Prostate gland (tissue), 2 donors: ENCODE results near the gene PUS1. TPM values are rescaled to one million over a fixed set of nuclear protein-coding genes. Genes with fewer than 3 reads are reported as not detected.

Experiments
- DNase-seq: peaks from one replicate; pipeline ENCODE4 v3.0.0-alpha.2; 2019; ENCODE audit warnings: low spot score
- H3K27ac ChIP-seq, 2 donors: fragments of 200-600 bp; sonication (generic); 2 replicates each; pipeline ENCODE4 v1.5.1; 2017 to 2019
- H3K27me3 ChIP-seq: fragments of 200-600 bp; sonication (generic); replicated peaks from 2 replicates; pipeline ENCODE4 v1.5.1; 2019; ENCODE audit not compliant: insufficient read depth
- H3K36me3 ChIP-seq, 2 donors: fragments of 200-600 bp; sonication (generic); 1 replicate in 1 of 2; 2 replicates in 1 of 2; pipeline versions ENCODE4 v1.5.1 to v1.8.1; 2017 to 2019
- H3K4me1 ChIP-seq: fragments of 200-600 bp; sonication (generic); replicated peaks from 2 replicates; pipeline ENCODE4 v1.5.1; 2019
- H3K4me3 ChIP-seq, 2 donors: fragments of 200-600 bp; sonication (generic); 2 replicates each; pipeline ENCODE4 v1.5.1; 2017 to 2019
- H3K9me3 ChIP-seq: fragments of 200-600 bp; sonication (generic); 2 replicates; pipeline ENCODE4 v1.5.1; 2017
- POLR2A ChIP-seq: fragments of 450-650 bp; IDR thresholded peaks from one replicate; pipeline ENCODE4 v1.6.1; 2016; ENCODE audit warnings: antibody characterized with exemption, mild to moderate bottlenecking
- POLR2AphosphoS5 ChIP-seq: sonication (generic); formaldehyde crosslinking; IDR thresholded peaks from one replicate; pipeline ENCODE4 v1.6.1; 2017; ENCODE audit warnings: antibody characterized with exemption
- WGBS: methylation state at CpG from one replicate; pipeline ENCODE4 v1.1.5; 2018; 5-methylcytosine and 5-hydroxymethylcytosine counted together
- intact Hi-C: fragments of 100-400 bp; cut with DNase I; formaldehyde crosslinking; loops from one replicate; pipeline ENCODE4 v1.14.2; 2022
- total RNA-seq, 2 donors: library from RNA; depleted of rRNA; stranded (reverse); fragments of >200 nt; gene quantifications; one replicate each; pipeline ENCODE4 v1.1.0, GENCODE V29; 2016
- TF ChIP-seq, protein P1 (sequence below), 4 experiments: fragments of 200-600 bp in 2 of 4; fragments of 450-650 bp in 2 of 4; sonication (generic) in 2 of 4; IDR thresholded peaks; 1 replicate in 3 of 4; 2 replicates in 1 of 4; pipeline ENCODE4 v1.5.1; 2016 to 2019; ENCODE audit warnings: antibody characterized with exemption in 4 of 4, mild to moderate bottlenecking in 2 of 4, moderate library complexity in 2 of 4

Gene PUS1
- total RNA-seq, 2 donors from 2014 or later, result 17.4 to 17.8 TPM

DNA sequence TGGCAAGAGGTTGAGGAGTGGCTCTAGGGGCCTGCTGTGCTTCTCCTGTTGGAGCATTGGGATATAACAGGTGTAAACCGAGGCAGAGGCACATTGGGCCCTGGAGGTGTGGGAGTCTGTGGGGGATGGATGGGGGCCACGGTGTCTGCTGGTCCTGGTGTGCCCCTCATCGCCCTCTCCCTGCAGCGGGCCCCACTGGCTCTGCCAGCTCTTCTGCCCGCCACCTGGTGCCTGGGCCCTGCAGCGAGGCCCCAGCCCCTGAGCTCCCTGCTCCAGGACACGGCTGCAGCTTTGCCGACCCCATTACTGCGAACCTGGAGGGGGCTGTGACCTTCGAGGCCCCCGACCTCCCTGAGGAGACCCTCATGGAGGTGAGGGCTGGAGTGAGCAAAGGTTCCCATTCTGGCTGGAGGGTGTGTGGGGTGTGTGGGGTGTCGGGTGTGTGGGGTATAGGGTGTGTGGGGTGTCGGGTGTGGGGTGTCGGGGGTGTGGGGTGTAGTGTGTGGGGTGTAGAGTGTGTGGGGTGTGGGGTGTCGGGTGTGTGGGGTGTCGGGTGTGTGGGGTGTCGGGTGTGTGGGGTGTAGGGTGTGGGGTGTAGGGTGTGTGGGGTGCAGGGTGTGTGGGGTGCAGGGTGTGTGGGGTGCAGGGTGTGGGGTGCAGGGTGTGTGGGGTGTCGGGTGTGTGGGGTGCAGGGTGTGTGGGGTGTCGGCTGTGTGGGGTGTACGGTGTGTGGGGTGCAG, 10.6 kb upstream of the PUS1 start:
- H3K9me3 ChIP-seq, result no peaks in the 10 kb centered on the region
- no peaks in the 10 kb centered on the region for H3K4me1 ChIP-seq
- no peak for TF ChIP-seq POLR2AphosphoS5
- no peak for TF ChIP-seq POLR2A
- TF ChIP-seq, protein P1, sequence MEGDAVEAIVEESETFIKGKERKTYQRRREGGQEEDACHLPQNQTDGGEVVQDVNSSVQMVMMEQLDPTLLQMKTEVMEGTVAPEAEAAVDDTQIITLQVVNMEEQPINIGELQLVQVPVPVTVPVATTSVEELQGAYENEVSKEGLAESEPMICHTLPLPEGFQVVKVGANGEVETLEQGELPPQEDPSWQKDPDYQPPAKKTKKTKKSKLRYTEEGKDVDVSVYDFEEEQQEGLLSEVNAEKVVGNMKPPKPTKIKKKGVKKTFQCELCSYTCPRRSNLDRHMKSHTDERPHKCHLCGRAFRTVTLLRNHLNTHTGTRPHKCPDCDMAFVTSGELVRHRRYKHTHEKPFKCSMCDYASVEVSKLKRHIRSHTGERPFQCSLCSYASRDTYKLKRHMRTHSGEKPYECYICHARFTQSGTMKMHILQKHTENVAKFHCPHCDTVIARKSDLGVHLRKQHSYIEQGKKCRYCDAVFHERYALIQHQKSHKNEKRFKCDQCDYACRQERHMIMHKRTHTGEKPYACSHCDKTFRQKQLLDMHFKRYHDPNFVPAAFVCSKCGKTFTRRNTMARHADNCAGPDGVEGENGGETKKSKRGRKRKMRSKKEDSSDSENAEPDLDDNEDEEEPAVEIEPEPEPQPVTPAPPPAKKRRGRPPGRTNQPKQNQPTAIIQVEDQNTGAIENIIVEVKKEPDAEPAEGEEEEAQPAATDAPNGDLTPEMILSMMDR (IDR thresholded peaks at IDR 0.05), result no peak
- H3K4me3 ChIP-seq, result no peak overlapping the region
- DNase-seq, result no peak
- intact Hi-C loops, result no loop called here
- peaks cover 12 to 30% of the 10 kb centered on the region in 2 donors for H3K36me3 ChIP-seq
- no peaks in the 10 kb centered on the region for H3K27me3 ChIP-seq
- 83% methylated on average over 17 of the region's 20 CpGs for WGBS
- no peak overlapping the region for H3K27ac ChIP-seq

DNA sequence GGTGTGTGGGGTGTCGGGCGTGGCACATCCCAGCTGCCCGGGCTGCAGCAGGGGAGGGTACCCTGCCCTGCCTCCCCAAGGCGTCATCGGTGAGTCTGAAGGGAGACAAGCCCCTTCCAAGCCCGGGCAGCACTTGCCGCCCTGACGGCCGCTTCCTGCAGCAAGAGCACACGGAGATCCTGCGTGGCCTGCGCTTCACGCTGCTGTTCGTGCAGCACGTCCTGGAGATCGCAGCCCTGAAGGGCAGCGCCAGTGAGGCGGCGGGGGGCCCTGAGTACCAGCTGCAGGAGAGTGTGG, 10.1 kb upstream of the PUS1 start:
- TF ChIP-seq POLR2AphosphoS5 (no peak), POLR2A (no peak)
- TF ChIP-seq, protein P1 (IDR thresholded peaks at IDR 0.05), result no peak
- DNase-seq, result no peak
- Histone ChIP-seq H3K4me1 (no peaks in the 10 kb centered on the region), H3K27me3 (no peaks in the 10 kb centered on the region), H3K4me3 (no peak overlapping the region), H3K36me3 (peaks cover 12 to 27% of the 10 kb centered on the region in 2 donors), H3K27ac (no peak overlapping the region), H3K9me3 (no peaks in the 10 kb centered on the region)
- intact Hi-C loops, result no loop called here
- 87% methylated on average over 16 of the region's 19 CpGs for WGBS

DNA sequence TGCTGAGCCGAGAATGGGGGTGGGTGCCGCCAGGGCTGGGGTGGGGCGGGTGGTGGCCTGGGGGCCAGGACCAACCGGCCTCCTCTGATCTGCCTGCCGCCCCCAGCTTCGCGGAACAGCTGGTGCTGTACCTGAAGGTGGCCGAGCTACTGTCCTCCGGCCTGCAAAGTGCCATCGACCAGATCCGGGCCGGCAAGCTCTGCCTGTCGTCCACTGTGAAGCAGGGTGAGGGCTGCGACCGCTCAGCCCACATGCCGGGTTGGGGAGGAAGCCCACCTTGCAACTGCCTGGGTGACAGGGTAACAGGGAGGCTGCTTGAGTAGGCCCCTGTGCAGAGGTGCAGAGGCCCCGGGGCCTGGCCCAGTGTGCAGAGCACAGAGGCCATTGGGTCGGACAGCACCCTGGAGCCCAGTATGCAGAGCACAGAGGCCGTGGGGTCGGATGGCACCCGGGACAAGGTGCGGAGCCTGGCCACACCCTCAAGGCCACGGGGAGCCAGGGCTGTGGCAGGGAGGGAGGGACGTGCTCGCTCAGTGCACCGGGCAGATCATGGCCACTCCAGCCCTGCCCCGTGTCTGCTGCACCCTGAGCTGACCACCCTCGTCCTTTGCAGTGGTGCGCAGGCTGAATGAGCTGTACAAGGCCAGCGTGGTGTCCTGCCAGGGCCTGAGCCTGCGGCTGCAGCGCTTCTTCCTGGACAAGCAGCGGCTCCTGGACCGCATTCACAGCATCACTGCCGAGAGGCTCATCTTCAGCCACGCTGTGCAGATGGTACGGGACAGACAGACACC, 9.5 kb upstream of the PUS1 start:
- intact Hi-C loops, result no loop called here
- TF ChIP-seq POLR2AphosphoS5, result no peak
- TF ChIP-seq, protein P1 (IDR thresholded peaks at IDR 0.05), result no peak
- no peak for TF ChIP-seq POLR2A
- Histone ChIP-seq H3K4me3 (no peak overlapping the region), H3K27ac (no peak overlapping the region), H3K9me3 (no peaks in the 10 kb centered on the region), H3K36me3 (peaks cover 12 to 21% of the 10 kb centered on the region in 2 donors), H3K4me1 (no peaks in the 10 kb centered on the region), H3K27me3 (no peaks in the 10 kb centered on the region)
- WGBS, result 90% methylated on average over 33 of the region's 37 CpGs
- no peak for DNase-seq

DNA sequence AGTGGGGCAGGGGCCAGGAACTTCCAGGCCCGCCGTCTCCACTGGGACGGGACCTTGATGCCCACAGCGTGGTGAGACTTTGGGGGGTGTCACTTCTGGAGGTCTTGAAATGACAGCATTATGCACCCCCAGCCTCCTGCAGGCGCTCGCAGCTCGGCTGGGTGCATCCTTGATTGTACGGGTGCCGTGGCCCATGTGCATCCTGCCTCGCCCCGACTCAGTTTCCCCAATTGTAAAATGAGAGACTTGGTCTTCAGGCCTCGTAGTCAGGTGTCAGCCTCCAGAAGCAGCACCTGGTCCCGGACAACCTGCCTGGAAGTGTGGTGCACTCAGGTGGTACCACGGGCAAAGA, 8.9 kb upstream of the PUS1 start:
- no peak for DNase-seq
- no peaks in the 10 kb centered on the region for H3K9me3 ChIP-seq
- peaks cover 12 to 16% of the 10 kb centered on the region in 2 donors for H3K36me3 ChIP-seq
- no peak overlapping the region for H3K27ac ChIP-seq
- H3K27me3 ChIP-seq, result no peaks in the 10 kb centered on the region
- TF ChIP-seq, protein P1 (IDR thresholded peaks at IDR 0.05), result no peak
- no peak for TF ChIP-seq POLR2A
- TF ChIP-seq POLR2AphosphoS5, result no peak
- no peaks in the 10 kb centered on the region for H3K4me1 ChIP-seq
- no peak overlapping the region for H3K4me3 ChIP-seq
- intact Hi-C loops, result no loop called here
- WGBS, result 90% methylated on average over 14 of the region's 14 CpGs
